Measurements from ENCODE around the gene KIF19.

KIF19 gene

GRCh38 chr17:74356646-74357465 is 30.8 kb downstream of the KIF19 start:
- Histone ChIP-seq H3K79me2 (ENCODE audit: control insufficient read depth, insufficient read depth, low read length) (no peaks in the 10 kb centered on the region), H3K56ac (ENCODE audit: low read length) (no peak overlapping the region), H3K4me1 (ENCODE audit: control insufficient read depth, low read depth, low read length) (no peaks in the 10 kb centered on the region), H3K4ac (ENCODE audit: low read depth, low read length) (no peak overlapping the region), H3K9ac (ENCODE audit: low read length) (no peak overlapping the region), H2BK15ac (replicated peaks; ENCODE audit: low read depth) (no peak overlapping the region), H3K79me1 (ENCODE audit: low read length) (no peaks in the 10 kb centered on the region), H3K4me2 (ENCODE audit: low read length) (no peak overlapping the region), H4K5ac (ENCODE audit: low read length) (no peak overlapping the region), H2BK120ac (ENCODE audit: low read depth, low read length) (no peak overlapping the region), H3K27me3 (ENCODE audit: insufficient read depth, low read length, poor library complexity) (peaks cover 9% of the 10 kb centered on the region), H3K27ac (ENCODE audit: low read depth, low read length) (no peak overlapping the region), H4K8ac (ENCODE audit: low read depth, low read length) (no peak overlapping the region), H2BK5ac (ENCODE audit: low read length) (no peak overlapping the region), H3K4me3 (ENCODE audit: low read length) (no peak overlapping the region), H3K18ac (ENCODE audit: low read length) (no peak overlapping the region), H2AK5ac (ENCODE audit: low read length) (no peak overlapping the region), H3K36me3 (ENCODE audit: control insufficient read depth, insufficient read depth, low read length) (no peaks in the 10 kb centered on the region), H3K23ac (ENCODE audit: low read length) (no peak overlapping the region)
- no peak for DNase-seq
- WGBS (ENCODE audit: extremely low coverage, insufficient coverage, low lambda C conversion rate), result no CpG with 5 or more reads among the region's 105 CpGs

- no peak overlapping the region for H3K4me3 ChIP-seq (ENCODE audit: low read length)
- H3K27me3 ChIP-seq (ENCODE audit: insufficient read depth, low read length, poor library complexity), result peaks cover 4% of the 10 kb centered on the region
Observed at GRCh38 chr17:74357466-74357809, 31.4 kb downstream of the KIF19 start.

GRCh38 chr17:74358697-74359096 is 32.7 kb downstream of the KIF19 start:
- Histone ChIP-seq H2BK120ac (ENCODE audit: low read depth, low read length) (no peak overlapping the region), H3K4ac (ENCODE audit: low read depth, low read length) (no peak overlapping the region), H3K79me2 (ENCODE audit: control insufficient read depth, insufficient read depth, low read length) (no peaks in the 10 kb centered on the region), H3K4me3 (ENCODE audit: low read length) (no peak overlapping the region), H3K36me3 (ENCODE audit: control insufficient read depth, insufficient read depth, low read length) (no peaks in the 10 kb centered on the region), H2BK15ac (replicated peaks; ENCODE audit: low read depth) (no peak overlapping the region), H3K27me3 (ENCODE audit: insufficient read depth, low read length, poor library complexity) (no peaks in the 10 kb centered on the region), H3K56ac (ENCODE audit: low read length) (no peak overlapping the region), H3K23ac (ENCODE audit: low read length) (no peak overlapping the region), H4K5ac (ENCODE audit: low read length) (no peak overlapping the region), H3K18ac (ENCODE audit: low read length) (no peak overlapping the region), H2BK5ac (ENCODE audit: low read length) (no peak overlapping the region), H4K8ac (ENCODE audit: low read depth, low read length) (no peak overlapping the region), H3K79me1 (ENCODE audit: low read length) (no peaks in the 10 kb centered on the region), H2AK5ac (ENCODE audit: low read length) (no peak overlapping the region), H3K4me2 (ENCODE audit: low read length) (no peak overlapping the region), H3K4me1 (ENCODE audit: control insufficient read depth, low read depth, low read length) (no peaks in the 10 kb centered on the region), H3K9ac (ENCODE audit: low read length) (no peak overlapping the region), H3K27ac (ENCODE audit: low read depth, low read length) (no peak overlapping the region)
- WGBS (ENCODE audit: extremely low coverage, insufficient coverage, low lambda C conversion rate), result no CpG with 5 or more reads among the region's 9 CpGs
- peak; percentile 45 for DNase-seq

More at GRCh38 chr17:74357466-74357809, 31.4 kb downstream of the KIF19 start:
- Histone ChIP-seq H3K4me1 (ENCODE audit: control insufficient read depth, low read depth, low read length) (no peaks in the 10 kb centered on the region), H2BK5ac (ENCODE audit: low read length) (no peak overlapping the region), H3K9ac (ENCODE audit: low read length) (no peak overlapping the region), H4K8ac (ENCODE audit: low read depth, low read length) (no peak overlapping the region), H3K36me3 (ENCODE audit: control insufficient read depth, insufficient read depth, low read length) (no peaks in the 10 kb centered on the region), H3K23ac (ENCODE audit: low read length) (no peak overlapping the region), H3K4me2 (ENCODE audit: low read length) (no peak overlapping the region), H3K18ac (ENCODE audit: low read length) (no peak overlapping the region), H2BK120ac (ENCODE audit: low read depth, low read length) (no peak overlapping the region), H3K4ac (ENCODE audit: low read depth, low read length) (no peak overlapping the region), H3K56ac (ENCODE audit: low read length) (no peak overlapping the region), H3K79me2 (ENCODE audit: control insufficient read depth, insufficient read depth, low read length) (no peaks in the 10 kb centered on the region), H4K5ac (ENCODE audit: low read length) (no peak overlapping the region), H2BK15ac (replicated peaks; ENCODE audit: low read depth) (no peak overlapping the region), H3K27ac (ENCODE audit: low read depth, low read length) (no peak overlapping the region), H2AK5ac (ENCODE audit: low read length) (no peak overlapping the region), H3K79me1 (ENCODE audit: low read length) (no peaks in the 10 kb centered on the region)
- DNase-seq, result no peak
- no CpG with 5 or more reads among the region's 32 CpGs for WGBS (ENCODE audit: extremely low coverage, insufficient coverage, low lambda C conversion rate)

GRCh38 chr17:74359916-74360315 is 33.9 kb downstream of the KIF19 start:
- H3K79me2 ChIP-seq (ENCODE audit: control insufficient read depth, insufficient read depth, low read length), result no peaks in the 10 kb centered on the region
- H3K4me3 ChIP-seq (ENCODE audit: low read length), result no peak overlapping the region
- no peak overlapping the region for H4K8ac ChIP-seq (ENCODE audit: low read depth, low read length)
- H3K4me1 ChIP-seq (ENCODE audit: control insufficient read depth, low read depth, low read length), result no peaks in the 10 kb centered on the region
- H3K9ac ChIP-seq (ENCODE audit: low read length), result no peak overlapping the region
- no peaks in the 10 kb centered on the region for H3K27me3 ChIP-seq (ENCODE audit: insufficient read depth, low read length, poor library complexity)
- H3K18ac ChIP-seq (ENCODE audit: low read length), result no peak overlapping the region
- no peak overlapping the region for H3K27ac ChIP-seq (ENCODE audit: low read depth, low read length)
- no peaks in the 10 kb centered on the region for H3K79me1 ChIP-seq (ENCODE audit: low read length)
- no peak overlapping the region for H3K56ac ChIP-seq (ENCODE audit: low read length)
- no peaks in the 10 kb centered on the region for H3K36me3 ChIP-seq (ENCODE audit: control insufficient read depth, insufficient read depth, low read length)
- no peak overlapping the region for H4K5ac ChIP-seq (ENCODE audit: low read length)
- no peak overlapping the region for H2BK120ac ChIP-seq (ENCODE audit: low read depth, low read length)
- H2AK5ac ChIP-seq (ENCODE audit: low read length), result no peak overlapping the region
- WGBS (ENCODE audit: extremely low coverage, insufficient coverage, low lambda C conversion rate), result no CpG with 5 or more reads among the region's 22 CpGs
- H2BK15ac ChIP-seq (replicated peaks; ENCODE audit: low read depth), result no peak overlapping the region
- no peak overlapping the region for H3K4ac ChIP-seq (ENCODE audit: low read depth, low read length)
- no peak overlapping the region for H3K4me2 ChIP-seq (ENCODE audit: low read length)
- no peak overlapping the region for H3K23ac ChIP-seq (ENCODE audit: low read length)
- DNase-seq, result no peak
- H2BK5ac ChIP-seq (ENCODE audit: low read length), result no peak overlapping the region

GRCh38 chr17:74360899-74361229 is 34.8 kb downstream of the KIF19 start:
- Histone ChIP-seq H3K79me1 (ENCODE audit: low read length) (no peaks in the 10 kb centered on the region), H2AK5ac (ENCODE audit: low read length) (no peak overlapping the region), H3K18ac (ENCODE audit: low read length) (no peak overlapping the region), H3K23ac (ENCODE audit: low read length) (no peak overlapping the region), H3K4me2 (ENCODE audit: low read length) (no peak overlapping the region), H3K27me3 (ENCODE audit: insufficient read depth, low read length, poor library complexity) (no peaks in the 10 kb centered on the region), H3K79me2 (ENCODE audit: control insufficient read depth, insufficient read depth, low read length) (no peaks in the 10 kb centered on the region), H2BK120ac (ENCODE audit: low read depth, low read length) (no peak overlapping the region), H2BK5ac (ENCODE audit: low read length) (no peak overlapping the region), H3K4me3 (ENCODE audit: low read length) (no peak overlapping the region), H3K4ac (ENCODE audit: low read depth, low read length) (no peak overlapping the region), H4K8ac (ENCODE audit: low read depth, low read length) (no peak overlapping the region), H4K5ac (ENCODE audit: low read length) (no peak overlapping the region), H3K4me1 (ENCODE audit: control insufficient read depth, low read depth, low read length) (no peaks in the 10 kb centered on the region), H2BK15ac (replicated peaks; ENCODE audit: low read depth) (no peak overlapping the region), H3K9ac (ENCODE audit: low read length) (no peak overlapping the region), H3K56ac (ENCODE audit: low read length) (no peak overlapping the region), H3K27ac (ENCODE audit: low read depth, low read length) (no peak overlapping the region), H3K36me3 (ENCODE audit: control insufficient read depth, insufficient read depth, low read length) (no peaks in the 10 kb centered on the region)
- no peak for DNase-seq
- WGBS (ENCODE audit: extremely low coverage, insufficient coverage, low lambda C conversion rate), result no CpG with 5 or more reads among the region's 7 CpGs
